ENCODE measurements around the gene CTSC. TPM values are rescaled to one million over a fixed set of nuclear protein-coding genes. Genes with fewer than 3 reads are reported as not detected.

Gene CTSC
- total RNA-seq, 1 experiment from 2014 or later: 80.2 TPM

DNA sequence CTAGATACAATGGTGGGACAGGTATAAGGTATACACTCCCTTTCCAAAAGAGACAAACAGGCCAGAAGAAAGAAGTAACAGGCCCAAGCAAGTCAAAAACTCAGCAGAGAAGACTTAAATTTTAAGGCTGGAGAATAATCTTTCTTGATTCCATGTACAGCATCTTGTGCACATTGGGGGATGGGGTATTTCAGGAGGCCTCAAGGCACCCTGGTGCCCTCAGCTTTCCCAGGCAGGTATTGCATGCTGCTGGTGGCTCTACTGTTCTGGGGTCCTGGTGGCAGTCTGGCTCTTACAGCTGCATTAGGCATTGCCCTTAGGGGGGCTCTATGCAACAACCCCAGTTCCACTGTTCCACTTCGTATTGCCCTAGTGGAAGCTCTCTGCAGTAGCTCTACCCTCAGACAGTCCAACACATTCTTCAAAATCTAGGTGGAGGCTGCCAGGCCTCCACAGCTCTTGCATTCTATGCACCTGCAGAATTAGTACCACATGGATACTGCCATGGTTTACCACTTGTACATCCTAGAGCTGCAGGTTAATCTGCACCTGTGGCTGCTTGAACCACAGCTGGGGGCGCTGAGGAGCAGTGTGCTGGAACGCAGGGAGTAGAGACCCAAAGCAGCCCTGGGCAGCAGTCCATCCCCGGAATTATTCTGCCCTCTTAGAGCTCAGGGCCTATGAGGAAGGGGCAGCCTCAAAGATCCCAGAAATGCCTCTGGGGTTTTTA, 4.2 kb upstream of the CTSC start:
- in situ Hi-C loops (cut with HindIII; ENCODE audit: low pct_unique_long_range_greater_than_20kb, low sequenced_read_pairs): no loop called here
- H3K9me3 ChIP-seq (ENCODE audit: control insufficient read depth, insufficient read depth, low read depth, low read length): no peaks in the 10 kb centered on the region
- no TSS peak for BruUV-seq (replicated peaks)
- ChIA-PET CTCF (no interaction called here), POLR2A (no interaction called here)
- ATAC-seq: no peak
- no peaks in the 10 kb centered on the region for H3K27me3 ChIP-seq (ENCODE audit: control insufficient read depth, insufficient read depth, low read length)
- no peak overlapping the region for H3K27ac ChIP-seq (ENCODE audit: low read length)
- peaks cover 6% of the 10 kb centered on the region for H3K4me1 ChIP-seq (ENCODE audit: control insufficient read depth, insufficient read depth, low read length)
- TF ChIP-seq SIN3A (IDR thresholded peaks at IDR 0.05; ENCODE audit: borderline replicate concordance, insufficient read depth, low read depth, low read length): no peak
- TF ChIP-seq, protein P1, sequence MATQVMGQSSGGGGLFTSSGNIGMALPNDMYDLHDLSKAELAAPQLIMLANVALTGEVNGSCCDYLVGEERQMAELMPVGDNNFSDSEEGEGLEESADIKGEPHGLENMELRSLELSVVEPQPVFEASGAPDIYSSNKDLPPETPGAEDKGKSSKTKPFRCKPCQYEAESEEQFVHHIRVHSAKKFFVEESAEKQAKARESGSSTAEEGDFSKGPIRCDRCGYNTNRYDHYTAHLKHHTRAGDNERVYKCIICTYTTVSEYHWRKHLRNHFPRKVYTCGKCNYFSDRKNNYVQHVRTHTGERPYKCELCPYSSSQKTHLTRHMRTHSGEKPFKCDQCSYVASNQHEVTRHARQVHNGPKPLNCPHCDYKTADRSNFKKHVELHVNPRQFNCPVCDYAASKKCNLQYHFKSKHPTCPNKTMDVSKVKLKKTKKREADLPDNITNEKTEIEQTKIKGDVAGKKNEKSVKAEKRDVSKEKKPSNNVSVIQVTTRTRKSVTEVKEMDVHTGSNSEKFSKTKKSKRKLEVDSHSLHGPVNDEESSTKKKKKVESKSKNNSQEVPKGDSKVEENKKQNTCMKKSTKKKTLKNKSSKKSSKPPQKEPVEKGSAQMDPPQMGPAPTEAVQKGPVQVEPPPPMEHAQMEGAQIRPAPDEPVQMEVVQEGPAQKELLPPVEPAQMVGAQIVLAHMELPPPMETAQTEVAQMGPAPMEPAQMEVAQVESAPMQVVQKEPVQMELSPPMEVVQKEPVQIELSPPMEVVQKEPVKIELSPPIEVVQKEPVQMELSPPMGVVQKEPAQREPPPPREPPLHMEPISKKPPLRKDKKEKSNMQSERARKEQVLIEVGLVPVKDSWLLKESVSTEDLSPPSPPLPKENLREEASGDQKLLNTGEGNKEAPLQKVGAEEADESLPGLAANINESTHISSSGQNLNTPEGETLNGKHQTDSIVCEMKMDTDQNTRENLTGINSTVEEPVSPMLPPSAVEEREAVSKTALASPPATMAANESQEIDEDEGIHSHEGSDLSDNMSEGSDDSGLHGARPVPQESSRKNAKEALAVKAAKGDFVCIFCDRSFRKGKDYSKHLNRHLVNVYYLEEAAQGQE (IDR thresholded peaks at IDR 0.05; ENCODE audit: insufficient read depth in 1 of 2, low read depth in 2 of 2, low read length in 1 of 2): no peak
- TF ChIP-seq TCF7L2 (IDR thresholded peaks at IDR 0.05; ENCODE audit: low read depth, low read length): no peak
- DNase-seq (ENCODE audit: low read depth, low spot score): no peak
- intact Hi-C loops (cut with micrococcal nuclease; ENCODE audit: unreplicated experiment): no loop called here
- no peaks in the 10 kb centered on the region for H3K36me3 ChIP-seq (ENCODE audit: control insufficient read depth, insufficient read depth, low read length)
- no peak overlapping the region for H3K4me3 ChIP-seq (ENCODE audit: low read depth in 2 of 2, low read length in 2 of 2)

DNA sequence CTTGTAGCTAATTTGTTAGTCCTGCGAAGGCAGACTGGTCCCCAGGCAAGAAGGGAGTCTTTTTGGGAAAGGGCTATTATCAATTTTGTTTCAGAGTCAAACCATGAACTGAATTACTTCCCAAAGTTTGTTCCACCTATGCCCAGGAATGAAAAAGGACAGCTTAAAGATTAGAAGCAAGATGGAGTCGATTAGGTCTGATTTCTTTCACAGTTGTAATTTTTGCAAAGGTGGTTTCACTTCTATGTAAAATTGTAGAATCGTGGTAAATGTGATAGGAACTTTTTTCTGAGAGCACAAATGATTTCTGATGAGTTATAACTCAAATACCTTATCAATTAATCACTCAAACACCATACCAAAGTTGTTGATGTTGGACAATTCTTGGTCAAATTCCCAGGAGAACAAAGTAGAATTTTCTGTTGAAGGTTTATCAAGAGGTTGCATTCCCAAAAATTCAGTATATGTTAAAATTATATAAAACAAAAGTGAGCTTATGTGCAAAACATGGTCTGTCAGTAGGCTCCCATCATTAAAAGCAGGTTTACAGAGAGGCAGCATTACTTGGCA, 2.9 kb upstream of the CTSC start:
- no peak for DNase-seq (ENCODE audit: low read depth, low spot score)
- Histone ChIP-seq H3K9me3 (ENCODE audit: control insufficient read depth, insufficient read depth, low read depth, low read length) (no peaks in the 10 kb centered on the region), H3K4me1 (ENCODE audit: control insufficient read depth, insufficient read depth, low read length) (peaks cover 10% of the 10 kb centered on the region), H3K36me3 (ENCODE audit: control insufficient read depth, insufficient read depth, low read length) (no peaks in the 10 kb centered on the region), H3K27ac (ENCODE audit: low read length) (no peak overlapping the region), H3K4me3 (ENCODE audit: low read depth in 2 of 2, low read length in 2 of 2) (no peak overlapping the region), H3K27me3 (ENCODE audit: control insufficient read depth, insufficient read depth, low read length) (no peaks in the 10 kb centered on the region)
- ChIA-PET CTCF (no interaction called here), POLR2A (no interaction called here)
- TF ChIP-seq POLR2AphosphoS5 (IDR thresholded peaks at IDR 0.05; ENCODE audit: low read depth, low read length) (no peak), SIN3A (IDR thresholded peaks at IDR 0.05; ENCODE audit: borderline replicate concordance, insufficient read depth, low read depth, low read length) (no peak), TCF7L2 (IDR thresholded peaks at IDR 0.05; ENCODE audit: low read depth, low read length) (no peak)
- TF ChIP-seq, protein P1 (IDR thresholded peaks at IDR 0.05; ENCODE audit: insufficient read depth in 1 of 2, low read depth in 2 of 2, low read length in 1 of 2): no peak
- TF ChIP-seq, protein P2, sequence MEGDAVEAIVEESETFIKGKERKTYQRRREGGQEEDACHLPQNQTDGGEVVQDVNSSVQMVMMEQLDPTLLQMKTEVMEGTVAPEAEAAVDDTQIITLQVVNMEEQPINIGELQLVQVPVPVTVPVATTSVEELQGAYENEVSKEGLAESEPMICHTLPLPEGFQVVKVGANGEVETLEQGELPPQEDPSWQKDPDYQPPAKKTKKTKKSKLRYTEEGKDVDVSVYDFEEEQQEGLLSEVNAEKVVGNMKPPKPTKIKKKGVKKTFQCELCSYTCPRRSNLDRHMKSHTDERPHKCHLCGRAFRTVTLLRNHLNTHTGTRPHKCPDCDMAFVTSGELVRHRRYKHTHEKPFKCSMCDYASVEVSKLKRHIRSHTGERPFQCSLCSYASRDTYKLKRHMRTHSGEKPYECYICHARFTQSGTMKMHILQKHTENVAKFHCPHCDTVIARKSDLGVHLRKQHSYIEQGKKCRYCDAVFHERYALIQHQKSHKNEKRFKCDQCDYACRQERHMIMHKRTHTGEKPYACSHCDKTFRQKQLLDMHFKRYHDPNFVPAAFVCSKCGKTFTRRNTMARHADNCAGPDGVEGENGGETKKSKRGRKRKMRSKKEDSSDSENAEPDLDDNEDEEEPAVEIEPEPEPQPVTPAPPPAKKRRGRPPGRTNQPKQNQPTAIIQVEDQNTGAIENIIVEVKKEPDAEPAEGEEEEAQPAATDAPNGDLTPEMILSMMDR (IDR thresholded peaks at IDR 0.05): no peak
- ATAC-seq: no peak
- no TSS peak for BruUV-seq (replicated peaks)
- in situ Hi-C loops (cut with HindIII; ENCODE audit: low pct_unique_long_range_greater_than_20kb, low sequenced_read_pairs): no loop called here
- intact Hi-C loops (cut with micrococcal nuclease; ENCODE audit: unreplicated experiment): no loop called here
